Stimulated activated CD8-positive, alpha-beta memory T cell treated with anti-CD3 and anti-CD28 coated beads, Interleukin-2, amount 100 ng/mL, for 48 hours (primary cell): Measurements from ENCODE around the gene FAM47E.
"Not testable (repeated sequence)": the region's sequence is repeated elsewhere in the genome, so short reads cannot be mapped to it uniquely, and the experiment has no call there.

Source experiments
- DNase-seq, 2 donors: peaks; one replicate each; pipeline ENCODE4 v3.0.0-alpha.2; 2020; ENCODE audit warnings: low read depth in 2 of 2

Gene FAM47E

GRCh38 chr4:76267811-76268210, 16.3 kb downstream of the FAM47E start:
- no peak for DNase-seq

- DNase-seq = no peak
These were observed 19.0 kb downstream of the FAM47E start for GRCh38 chr4:76270244-76271175.

GRCh38 chr4:76271248-76271647, 19.7 kb downstream of the FAM47E start:
- no peak for DNase-seq

GRCh38 chr4:76272073-76272472, 20.6 kb downstream of the FAM47E start:
- no peak for DNase-seq

- no peak for DNase-seq
These were observed 21.1 kb downstream of the FAM47E start for GRCh38 chr4:76272582-76272981.

- DNase-seq = no peak
These were observed 21.5 kb downstream of the FAM47E start for GRCh38 chr4:76272999-76273398.

- no peak for DNase-seq
These were observed 24.1 kb downstream of the FAM47E start for GRCh38 chr4:76275486-76276124.

- no peak for DNase-seq
These were observed 25.3 kb downstream of the FAM47E start for GRCh38 chr4:76276813-76277212.

- DNase-seq = no peak
These were observed 26.1 kb downstream of the FAM47E start for GRCh38 chr4:76277667-76278066.

- DNase-seq = no peak
These were observed 27.1 kb downstream of the FAM47E start for GRCh38 chr4:76278583-76278982.

- DNase-seq = no peak
These were observed 27.9 kb downstream of the FAM47E start for GRCh38 chr4:76279462-76279861.

GRCh38 chr4:76280488-76281441, 29.2 kb downstream of the FAM47E start:
- DNase-seq = no peak

GRCh38 chr4:76281594-76281993, 30.1 kb downstream of the FAM47E start:
- DNase-seq = not testable (repeated sequence)

- no peak for DNase-seq
These were observed 31.6 kb downstream of the FAM47E start for GRCh38 chr4:76282941-76283689.

- DNase-seq = no peak
These were observed 32.4 kb downstream of the FAM47E start for GRCh38 chr4:76283900-76284299.

GRCh38 chr4:76287811-76288210, 36.3 kb downstream of the FAM47E start:
- not testable (repeated sequence) for DNase-seq

GRCh38 chr4:76292730-76293129, 41.2 kb downstream of the FAM47E start:
- DNase-seq = no peak

- no peak for DNase-seq
These were observed 42.3 kb downstream of the FAM47E start for GRCh38 chr4:76293772-76294171.

- DNase-seq = no peak
These were observed 44.8 kb downstream of the FAM47E start for GRCh38 chr4:76296286-76296820.

GRCh38 chr4:76298227-76298626, 46.7 kb downstream of the FAM47E start:
- DNase-seq = no peak

- DNase-seq = no peak
These were observed 48.5 kb downstream of the FAM47E start for GRCh38 chr4:76300012-76300411.
